Motor neuron (in vitro differentiated cells): ENCODE data around the gene NTF4. TPM values are rescaled to one million over a fixed set of nuclear protein-coding genes. Genes with fewer than 3 reads are reported as not detected.
"Not testable (repeated sequence)": the region's sequence is repeated elsewhere in the genome, so short reads cannot be mapped to it uniquely, and the experiment has no call there.

ENCODE experiments used
- ATAC-seq, 8 experiments: fragments of 200-7000 bp; cut with Tn5 transposase; replicated peaks in 6 of 8; 2 replicates each; pipeline ENCODE4 v1.8.0; 2021; ENCODE audit warnings: mild to moderate bottlenecking in 8 of 8, moderate library complexity in 8 of 8
- H3K27ac ChIP-seq, 2 donors: fragments of 250-450 bp; sonication (Bioruptor Pico); 2 replicates each; pipeline ENCODE4 v1.9.0; 2021; ENCODE audit warnings: antibody characterized with exemption in 2 of 2, mild to moderate bottlenecking in 2 of 2, moderate library complexity in 1 of 2
- H3K4me1 ChIP-seq, 2 donors: fragments of 250-450 bp; sonication (Bioruptor Pico); replicated peaks in 1 of 2; 2 replicates each; pipeline ENCODE4 v1.6.1; 2021; ENCODE audit warnings: antibody characterized with exemption in 2 of 2, mild to moderate bottlenecking in 2 of 2, moderate library complexity in 1 of 2
- H3K4me3 ChIP-seq, 5 donors: fragments of 250-450 bp; sonication (Bioruptor Pico); 2 replicates each; pipeline ENCODE4 v1.9.0; 2021; ENCODE audit warnings: antibody characterized with exemption in 5 of 5, mild to moderate bottlenecking in 5 of 5, moderate library complexity in 4 of 5
- WGBS, 10 experiments: fragments of 450-650 bp; shearing (Covaris generic); methylation state at CpG; one replicate each; pipeline ENCODE4 v1.0.0; 2022; 5-methylcytosine and 5-hydroxymethylcytosine counted together
- in situ Hi-C, 9 experiments: fragments of 400-800 bp; cut with MboI; loops; one replicate each; pipeline ENCODE4 v1.15.0; 2021; ENCODE audit warnings: low sequenced_read_pairs in 9 of 9, low pct_unique_long_range_greater_than_20kb in 2 of 9; ENCODE audit not compliant: unreplicated experiment in 9 of 9
- total RNA-seq, 8 experiments: library from RNA; unstranded; fragments of 300-600 nt; gene quantifications; 2 replicates each; pipeline versions ENCODE4 v1.2.3 to v1.2.4, GENCODE V29; 2022

NTF4 gene
- total RNA-seq, 8 experiments from 2014 or later, result 0.52 to 1.0 TPM; not detected in 6

DNA sequence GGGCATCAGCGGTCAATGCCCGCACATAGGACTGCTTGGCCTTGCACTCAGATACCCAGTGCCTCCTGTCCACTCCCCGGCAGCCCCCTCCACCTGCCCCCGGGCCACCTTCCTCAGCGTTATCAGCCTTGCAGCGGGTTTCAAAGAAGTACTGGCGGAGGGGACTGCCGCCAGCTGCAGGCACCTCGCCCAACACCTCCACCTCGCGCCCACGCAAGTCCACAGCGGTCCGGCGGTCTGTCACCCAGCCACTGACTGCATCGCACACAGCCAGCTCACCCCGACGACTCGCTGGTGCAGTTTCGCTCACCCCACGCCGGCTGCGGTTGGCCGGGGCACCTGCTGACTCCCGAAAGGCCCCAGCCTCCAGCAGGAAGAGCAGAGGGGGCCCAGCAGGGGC, 3.2 kb downstream of the NTF4 start:
- in situ Hi-C loops, result no loop called here

DNA sequence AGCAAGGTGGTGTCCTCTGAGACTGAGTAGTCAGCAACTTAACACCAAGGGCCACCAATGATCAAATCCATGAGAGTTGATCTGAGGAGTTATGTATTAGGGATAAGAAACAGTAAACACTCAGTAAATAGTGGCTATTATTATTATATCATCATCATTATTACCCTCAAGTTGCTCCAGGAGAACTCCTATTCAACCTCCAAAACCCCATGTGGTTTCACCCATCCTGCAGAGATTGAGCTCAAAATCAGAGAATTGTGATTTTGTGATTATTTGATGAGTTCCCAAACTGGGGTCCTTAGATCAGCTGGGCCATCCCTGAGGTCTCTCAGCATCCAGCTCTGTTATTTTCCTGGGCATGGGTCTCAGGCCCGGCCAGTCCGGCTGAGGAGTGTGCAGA, 3.6 kb downstream of the NTF4 start:
- Histone ChIP-seq H3K4me3 (no peak overlapping the region), H3K27ac (no peak overlapping the region), H3K4me1 (peaks cover 7 to 30% of the 10 kb centered on the region in 2 donors)
- in situ Hi-C loops, result no loop called here
- WGBS, 10 experiments, result no CpG with 5 or more reads among the region's 2 CpGs
- no peak for ATAC-seq

More for the DNA sequence above, 3.2 kb downstream of the NTF4 start:
- peaks cover 7 to 26% of the 10 kb centered on the region in 2 donors for H3K4me1 ChIP-seq
- WGBS, 10 experiments, result 80 to 100% (median 100%) methylated on average over 1 to 2 of the region's 25 CpGs; no CpG with 5 or more reads in 7 of the 10 experiments
- H3K4me3 ChIP-seq, result no peak overlapping the region
- no peak overlapping the region for H3K27ac ChIP-seq
- no peak for ATAC-seq

DNA sequence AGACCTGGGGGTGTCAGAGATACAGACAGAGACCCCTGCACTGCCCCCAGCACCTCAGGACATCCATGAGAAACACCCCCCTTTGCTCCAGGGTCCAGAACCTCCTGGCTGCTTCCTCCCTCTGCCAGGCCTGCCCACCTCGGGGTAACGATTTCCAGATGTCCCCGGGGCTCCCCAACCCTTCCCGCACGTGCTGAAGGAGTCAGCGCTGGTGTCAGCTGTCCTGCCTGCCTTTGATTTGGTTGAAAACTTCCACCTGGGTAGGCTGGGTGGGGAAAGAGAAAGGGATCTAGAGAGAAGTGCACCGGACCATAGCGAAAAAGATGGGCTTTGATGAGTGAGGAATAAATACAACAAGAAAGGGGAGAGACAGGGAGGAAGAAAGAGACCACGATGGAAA, 5.6 kb downstream of the NTF4 start:
- peaks cover 0 to 24% of the 10 kb centered on the region in 2 donors for H3K4me1 ChIP-seq
- in situ Hi-C loops, result no loop called here
- ATAC-seq, result no peak
- WGBS, 10 experiments, result 15 to 93% (median 73%) methylated on average over 1 to 7 of the region's 9 CpGs
- H3K4me3 ChIP-seq, result no peak overlapping the region
- H3K27ac ChIP-seq, result no peak overlapping the region

DNA sequence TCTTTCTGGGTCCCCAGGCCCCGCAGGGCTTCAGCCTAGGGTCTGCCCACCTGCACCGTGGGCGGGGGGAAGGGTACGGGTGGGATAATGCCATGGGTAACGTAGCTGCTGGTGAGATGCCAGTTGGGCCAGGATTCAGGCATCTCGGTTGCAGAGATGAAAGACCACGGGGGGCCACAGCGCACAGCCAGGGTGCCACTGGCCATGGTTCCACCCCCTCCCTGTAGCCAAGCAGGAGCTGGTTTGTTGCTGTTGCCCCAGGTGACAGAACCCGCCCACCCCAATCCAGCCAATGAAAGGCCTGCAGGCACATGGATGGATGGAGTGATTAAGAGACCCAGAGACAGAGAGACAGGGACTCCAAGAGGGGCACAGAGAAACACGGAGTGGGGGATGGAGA, 6.1 kb downstream of the NTF4 start:
- H3K4me1 ChIP-seq, result peaks cover 0 to 24% of the 10 kb centered on the region in 2 donors
- H3K27ac ChIP-seq, result no peak overlapping the region
- 20 to 60% (median 58%) methylated on average over 1 to 3 of the region's 10 CpGs; no CpG with 5 or more reads in 7 of the 10 experiments for WGBS, 10 experiments
- peak in 4 of 8 experiments; percentile 13 to 31 (median 21) for ATAC-seq
- in situ Hi-C loops, result no loop called here
- H3K4me3 ChIP-seq, result no peak overlapping the region

DNA sequence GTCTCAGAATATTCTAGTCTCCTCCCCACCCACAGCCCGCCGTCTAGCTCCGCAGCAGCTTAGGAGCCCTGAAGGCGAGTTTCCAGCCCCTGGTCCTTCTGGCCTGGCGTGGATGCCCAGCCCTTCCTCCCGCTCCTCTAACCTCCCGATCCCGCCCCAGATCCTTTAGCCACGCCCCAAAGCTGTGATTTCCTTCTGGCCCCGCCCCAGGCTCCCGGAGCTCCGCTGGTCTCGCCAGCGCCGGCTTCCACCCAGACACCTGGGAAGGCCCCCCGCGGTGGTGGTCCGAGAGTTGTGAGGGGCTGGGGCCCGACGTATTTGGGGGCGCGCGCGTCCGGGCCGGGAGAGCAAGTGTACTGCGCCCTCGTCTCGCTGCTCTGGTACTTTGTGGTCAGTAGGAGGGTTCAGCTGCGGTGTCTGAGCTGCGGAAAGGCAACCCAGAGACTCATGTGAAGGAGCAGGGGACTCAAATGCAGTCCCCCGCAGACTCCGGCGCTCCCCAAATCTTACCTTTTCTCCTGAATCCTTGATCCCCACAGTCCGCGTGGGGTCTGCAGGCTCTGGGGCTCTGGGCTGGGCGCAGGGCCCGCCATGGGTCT, 6.9 kb downstream of the NTF4 start, which contains the start of gene CGB7:
Gene CGB7, minus strand, starts transcription at position 114 of the 599 bp plus-strand sequence. CDS start 2,374 bp downstream, outside the sequence.
- in situ Hi-C loops, result no loop called here
- H3K27ac ChIP-seq, result no peak within 1 kb of the TSS
- peak; percentile 65 to 75 (median 70) for ATAC-seq
- H3K4me3 ChIP-seq, result peak within 1 kb of the TSS; percentile 2 to 31 (median 23)
- WGBS, 10 experiments, result 0% methylated on average over 4 of the region's 38 CpGs; no CpG with 5 or more reads in 9 of the 10 experiments
- peaks cover 0 to 24% of the 10 kb centered on the region in 2 donors for H3K4me1 ChIP-seq

DNA sequence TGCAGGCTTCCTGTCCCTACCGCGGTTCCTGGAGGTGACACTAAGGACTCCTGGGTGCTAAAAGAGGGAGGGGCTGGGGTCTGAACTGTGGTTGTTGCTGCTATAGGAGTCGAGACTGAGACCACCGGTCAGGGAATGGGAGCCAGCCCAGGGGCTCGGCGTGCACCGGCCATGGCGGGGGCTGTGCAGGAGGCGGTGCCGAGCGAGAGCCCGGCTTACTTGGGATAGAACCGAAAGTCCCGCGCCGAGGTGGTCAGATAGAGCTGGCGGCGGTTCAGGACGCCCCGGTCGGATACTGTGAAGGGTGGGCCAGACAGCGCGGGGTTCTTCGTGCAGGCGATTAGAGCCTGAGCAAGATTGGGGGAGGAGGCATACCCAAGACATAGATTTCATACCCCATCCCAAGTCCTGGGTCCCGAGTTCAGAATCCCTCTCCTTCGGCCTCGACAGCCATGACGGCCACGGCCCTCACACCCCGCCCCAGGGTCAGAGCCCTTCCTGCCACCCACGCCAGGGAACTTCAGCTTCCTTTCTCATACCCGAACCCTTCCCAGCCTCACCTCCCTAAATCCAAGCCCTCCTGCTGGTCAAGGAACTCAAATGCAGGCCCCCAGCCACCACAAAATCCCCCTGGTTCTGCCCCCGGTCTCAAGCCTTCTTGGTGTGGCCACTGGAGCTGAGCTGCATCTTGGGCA, 7.6 kb downstream of the NTF4 start:
- Histone ChIP-seq H3K4me3 (peak overlapping the region in 2 of 5 donors; percentile 29 to 31), H3K4me1 (peaks cover 0 to 24% of the 10 kb centered on the region in 2 donors)
- in situ Hi-C loops, ATAC-seq, H3K27ac ChIP-seq: not testable (repeated sequence)
- 0 to 40% (median 14%) methylated on average over 1 to 10 of the region's 34 CpGs; no CpG with 5 or more reads in 5 of the 10 experiments for WGBS, 10 experiments

DNA sequence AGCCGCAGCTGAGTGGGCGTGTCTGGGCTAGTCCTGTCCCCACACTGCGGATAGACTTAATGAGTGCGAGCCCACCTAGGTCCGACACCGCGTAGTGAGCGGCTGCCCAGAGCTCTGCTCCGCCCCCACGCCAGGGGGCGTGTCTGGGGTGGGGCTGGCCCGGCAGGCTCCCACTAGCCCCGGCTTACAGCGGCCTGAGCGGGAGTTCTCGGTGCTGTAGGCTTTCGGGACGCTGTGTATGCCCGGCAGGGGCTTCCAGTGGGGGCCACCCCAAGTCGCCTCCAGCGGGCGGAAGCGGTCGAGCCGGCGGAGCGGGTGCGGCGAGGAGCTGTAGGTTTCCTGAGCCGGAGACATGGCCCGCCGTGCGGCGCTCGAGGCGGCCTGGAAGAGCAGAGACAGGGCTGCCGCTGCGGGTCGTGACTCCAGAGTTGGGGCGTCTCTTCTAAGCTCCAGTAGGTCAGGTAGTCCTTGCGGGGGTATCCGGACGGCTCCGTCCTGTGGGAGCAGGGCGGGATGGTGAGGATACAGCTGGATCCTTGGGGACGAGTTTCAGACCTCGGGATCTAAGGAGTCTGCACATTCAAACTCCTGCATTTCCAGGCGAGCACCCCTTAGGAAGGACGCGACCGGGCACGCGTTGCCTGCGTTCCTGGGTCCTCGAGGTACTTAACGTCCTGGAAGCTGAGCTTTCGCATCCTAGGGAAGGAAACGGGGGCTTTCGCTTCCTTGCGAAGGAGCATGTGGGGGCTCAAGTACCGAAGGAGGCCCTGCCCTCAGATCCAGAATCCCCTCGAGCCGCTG, 8.3 kb downstream of the NTF4 start:
- peaks cover 0 to 24% of the 10 kb centered on the region in 2 donors for H3K4me1 ChIP-seq
- H3K27ac ChIP-seq, result no peak overlapping the region
- WGBS, 10 experiments, result 0 to 4% (median 0%) methylated on average over 1 to 23 of the region's 63 CpGs; no CpG with 5 or more reads in 4 of the 10 experiments
- in situ Hi-C loops, result no loop called here
- peak; percentile 75 to 90 (median 80) for ATAC-seq
- H3K4me3 ChIP-seq, result peak overlapping the region in 4 of 5 donors; percentile 6 to 31 (median 19)

DNA sequence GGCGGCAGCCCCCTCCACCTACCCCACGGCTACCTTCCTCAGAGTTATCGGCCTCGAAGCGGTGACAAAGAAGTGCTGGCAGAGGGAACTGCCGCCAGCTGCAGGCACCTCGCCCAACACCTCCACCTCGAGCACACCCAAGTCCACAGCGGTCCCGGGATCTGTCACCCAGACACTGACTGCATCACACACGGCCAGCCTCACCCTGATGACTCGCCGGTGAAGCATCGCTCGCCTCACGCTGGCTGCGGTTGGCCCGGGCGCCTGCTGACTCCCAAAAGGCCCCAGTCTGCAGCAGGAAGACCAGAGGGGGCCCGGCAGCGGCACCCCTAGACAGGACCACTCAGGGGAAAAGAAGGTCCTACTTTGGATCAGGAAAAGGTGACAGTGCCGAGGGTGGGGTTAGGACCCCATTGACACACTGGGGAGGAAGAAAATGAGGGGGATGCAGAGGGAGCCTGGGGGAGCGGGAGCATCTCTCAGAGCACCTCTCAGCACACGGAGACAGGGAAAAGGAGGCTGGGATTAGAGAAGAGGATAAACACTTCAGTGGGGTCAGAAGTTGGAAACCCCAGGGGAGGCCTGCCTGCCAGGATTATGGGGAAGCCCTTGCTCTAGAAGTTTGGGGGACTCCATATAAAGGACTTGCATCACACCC, 14.1 kb downstream of the NTF4 start:
- H3K4me3 ChIP-seq, in situ Hi-C loops, H3K27ac ChIP-seq, H3K4me1 ChIP-seq: not testable (repeated sequence)
- peak in 4 of 8 experiments; percentile 23 to 65 (median 38) for ATAC-seq
- 0 to 69% methylated on average over 2 to 14 of the region's 24 CpGs; no CpG with 5 or more reads in 8 of the 10 experiments for WGBS, 10 experiments

DNA sequence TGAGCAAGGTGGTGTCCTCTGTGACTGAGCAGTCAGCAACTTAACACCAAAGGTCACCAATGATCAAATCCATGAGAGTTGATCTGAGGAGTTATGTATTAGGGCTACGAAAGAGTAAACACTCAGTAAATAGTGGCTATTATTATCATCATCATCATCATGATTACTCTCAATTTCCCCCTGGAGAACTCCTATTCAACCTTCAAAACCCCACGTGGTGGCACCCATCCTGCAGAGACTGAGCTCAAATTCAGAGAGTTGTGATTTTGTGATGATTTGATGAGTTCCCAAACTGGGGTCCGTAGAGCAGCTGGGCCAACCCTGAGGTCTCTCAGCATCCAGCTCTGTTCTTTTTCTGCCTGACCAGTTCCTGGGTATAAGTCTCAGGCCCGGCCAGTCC, 14.8 kb downstream of the NTF4 start:
- H3K4me1 ChIP-seq, H3K27ac ChIP-seq, in situ Hi-C loops, H3K4me3 ChIP-seq, ATAC-seq: not testable (repeated sequence)
- WGBS, 10 experiments, result no CpG with 5 or more reads among the region's 4 CpGs

DNA sequence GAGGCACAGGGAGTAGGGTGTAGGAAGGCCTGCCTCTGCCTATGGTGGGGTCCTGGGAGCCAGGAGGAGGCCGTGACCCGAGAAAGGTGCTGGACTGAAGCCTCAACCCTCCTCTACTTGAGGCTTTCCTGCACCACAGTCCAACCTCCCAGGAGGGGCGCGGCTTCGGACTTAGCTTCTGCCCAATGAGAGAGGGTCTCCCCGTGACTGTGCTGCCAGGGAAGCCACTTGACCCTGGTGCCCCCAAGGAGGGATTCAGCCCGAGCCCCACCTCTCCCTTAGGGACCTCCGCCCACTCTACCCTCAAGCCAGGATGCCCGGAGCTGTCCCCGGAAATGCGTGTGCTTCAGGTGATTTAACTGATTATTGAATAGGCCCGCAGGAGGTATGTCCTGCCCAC, 15.6 kb downstream of the NTF4 start, which contains the start of gene CGB8:
Gene CGB8, minus strand, starts transcription at position 101 of the 400 bp plus-strand sequence. CDS start 372 bp downstream, outside the sequence.
- in situ Hi-C loops, result not testable (repeated sequence)

DNA sequence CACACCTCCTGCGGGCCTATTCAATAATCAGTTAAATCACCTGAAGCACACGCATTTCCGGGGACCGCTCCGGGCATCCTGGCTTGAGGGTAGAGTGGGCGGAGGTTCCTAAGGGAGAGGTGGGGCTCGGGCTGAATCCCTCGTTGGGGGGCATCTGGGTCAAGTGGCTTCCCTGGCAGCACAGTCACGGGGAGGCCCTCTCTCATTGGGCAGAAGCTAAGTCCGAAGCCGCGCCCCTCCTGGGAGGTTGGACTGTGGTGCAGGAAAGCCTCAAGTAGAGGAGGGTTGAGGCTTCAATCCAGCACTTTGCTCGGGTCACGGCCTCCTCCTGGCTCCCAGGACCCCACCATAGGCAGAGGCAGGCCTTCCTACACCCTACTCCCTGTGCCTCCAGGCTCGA, 21.1 kb downstream of the NTF4 start, which contains the start of gene CGB5:
Gene CGB5, plus strand, starts transcription at position 301 of the 400 bp plus-strand sequence. CDS start 362 bp downstream, outside the sequence.
- H3K27ac ChIP-seq, in situ Hi-C loops, H3K4me3 ChIP-seq, ATAC-seq, H3K4me1 ChIP-seq: not testable (repeated sequence)
- WGBS, 10 experiments, result no CpG with 5 or more reads among the region's 15 CpGs

More for the DNA sequence above, 15.6 kb downstream of the NTF4 start, which contains the start of gene CGB8:
- not testable (repeated sequence) for H3K4me3 ChIP-seq, ATAC-seq, H3K27ac ChIP-seq, H3K4me1 ChIP-seq
- WGBS, 10 experiments, result no CpG with 5 or more reads among the region's 12 CpGs

DNA sequence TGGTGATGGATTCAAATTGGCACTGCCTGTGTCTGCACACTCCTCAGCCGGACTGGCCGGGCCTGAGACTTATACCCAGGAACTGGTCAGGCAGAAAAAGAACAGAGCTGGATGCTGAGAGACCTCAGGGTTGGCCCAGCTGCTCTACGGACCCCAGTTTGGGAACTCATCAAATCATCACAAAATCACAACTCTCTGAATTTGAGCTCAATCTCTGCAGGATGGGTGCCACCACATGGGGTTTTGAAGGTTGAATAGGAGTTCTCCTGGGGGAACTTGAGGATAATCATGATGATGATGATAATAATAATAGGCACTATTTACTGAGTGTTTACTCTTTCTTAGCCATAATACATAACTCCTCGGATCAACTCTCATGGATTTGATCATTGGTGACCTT, 22.0 kb downstream of the NTF4 start:
- ATAC-seq, in situ Hi-C loops: not testable (repeated sequence)

More for the DNA sequence above, 22.0 kb downstream of the NTF4 start:
- WGBS, 10 experiments, result 64 to 80% methylated on average over 1 of the region's 4 CpGs; no CpG with 5 or more reads in 8 of the 10 experiments
- H3K4me1 ChIP-seq, H3K4me3 ChIP-seq, H3K27ac ChIP-seq: not testable (repeated sequence)
